K562 (cell line): Measurements from ENCODE around the gene PRDX1. TPM values are rescaled to one million over a fixed set of nuclear protein-coding genes. Genes with fewer than 3 reads are reported as not detected.

Experiments
- ATAC-seq: fragments of 200-7000 bp; cut with Tn5 transposase; 3 replicates; pipeline ENCODE4 v1.9.1; 2020; ENCODE audit warnings: moderate library complexity
- BruUV-seq: library from RNA; stranded (reverse); fragments of 400-500 nt; replicated peaks from 2 replicates; lab custom pipeline; 2021; lab: Mats Ljungman, UMichigan
- CTCF ChIA-PET: fragments of 300-600 bp; formaldehyde crosslinking; extraction: SDS; loops from one replicate; lab custom pipeline; 2021; ENCODE audit warnings: low intra/inter-chr PET ratio; lab: Yijun Ruan, JAX
- POLR2A ChIA-PET: fragments of 300-600, 350-650 bp; sonication (Branson Sonifier 250); formaldehyde crosslinking; extraction: SDS; loops from one replicate; lab custom pipeline; 2021; ENCODE audit warnings: antibody characterized with exemption, inconsistent platforms; lab: Yijun Ruan, JAX
- DNase-seq, 4 experiments: peaks; one replicate each; pipeline versions ENCODE4 v3.0.0 to v3.0.0-alpha.2; 2011 to 2018; ENCODE audit warnings: low spot score in 3 of 4, mixed read lengths in 3 of 4; ENCODE audit errors: extremely low read depth in 1 of 4
- FAIRE-seq: peaks from 2 replicates; lab custom pipeline; 2011; peaks lifted over from hg19 to GRCh38; lab: Jason Lieb, UNC
- H2AFZ ChIP-seq: 2 replicates; pipeline ENCODE4 v1.6.0; 2011; ENCODE audit warnings: low read depth, low read length, control low read depth, inconsistent platforms
- H3K27ac ChIP-seq: fragments of 200-600 bp; 3 replicates; pipeline ENCODE4 v1.8.0; 2011; ENCODE audit warnings: low read depth, mild to moderate bottlenecking, control low read depth, inconsistent platforms, low read length, moderate library complexity, mixed read lengths; ENCODE audit errors: extremely low read depth
- H3K27me3 ChIP-seq, 2 experiments: fragments of 300-600 bp in 1 of 2; 2 replicates in 1 of 2; 3 replicates in 1 of 2; pipeline versions ENCODE4 v1.6.0 to v1.8.0; 2011; ENCODE audit warnings: inconsistent platforms in 2 of 2, low read length in 2 of 2, mild to moderate bottlenecking in 1 of 2, mixed read lengths in 1 of 2, moderate library complexity in 1 of 2; ENCODE audit not compliant: control insufficient read depth in 2 of 2, insufficient read depth in 2 of 2
- H3K36me3 ChIP-seq: fragments of 300-600 bp; 3 replicates; pipeline ENCODE4 v1.8.0; 2011; ENCODE audit warnings: mild to moderate bottlenecking, low read length, inconsistent platforms; ENCODE audit not compliant: control insufficient read depth, insufficient read depth
- H3K4me1 ChIP-seq, 2 experiments: fragments of 200-600 bp in 1 of 2; replicated peaks in 1 of 2; 2 replicates in 1 of 2; 3 replicates in 1 of 2; pipeline versions ENCODE4 v1.5.1 to v1.8.0; 2011; ENCODE audit warnings: inconsistent platforms in 2 of 2, low read length in 2 of 2, mild to moderate bottlenecking in 1 of 2, mixed read lengths in 1 of 2, moderate library complexity in 1 of 2; ENCODE audit not compliant: control insufficient read depth in 2 of 2, insufficient read depth in 2 of 2
- H3K4me2 ChIP-seq: 2 replicates; pipeline ENCODE4 v1.6.1; 2011; ENCODE audit warnings: low read length, control low read depth, inconsistent platforms, mixed read lengths; ENCODE audit not compliant: insufficient read depth
- H3K4me3 ChIP-seq: fragments of 200-600 bp; sonication (generic), shearing (Covaris generic); 2 replicates; pipeline ENCODE4 v1.5.1; 2016; ENCODE audit warnings: control low read depth, inconsistent platforms
- H3K79me2 ChIP-seq: fragments of 200-600 bp; 3 replicates; pipeline ENCODE4 v1.8.0; 2011; ENCODE audit warnings: low read length, inconsistent platforms; ENCODE audit not compliant: control insufficient read depth, insufficient read depth
- H3K9ac ChIP-seq, 2 experiments: 2 replicates each; pipeline versions ENCODE4 v1.6.0 to v1.6.1; 2011; ENCODE audit warnings: low read depth in 2 of 2, low read length in 2 of 2, control low read depth in 1 of 2, inconsistent platforms in 1 of 2, mild to moderate bottlenecking in 1 of 2, mixed read lengths in 1 of 2; ENCODE audit not compliant: insufficient read depth in 1 of 2
- H3K9me1 ChIP-seq: one replicate; pipeline ENCODE4 v1.6.0; 2011; ENCODE audit warnings: inconsistent platforms, mild to moderate bottlenecking, low read length, moderate library complexity; ENCODE audit not compliant: control insufficient read depth, insufficient read depth
- H3K9me3 ChIP-seq: replicated peaks from 2 replicates; pipeline ENCODE4 v1.5.1; 2011; ENCODE audit warnings: low read depth, low read length, inconsistent platforms; ENCODE audit not compliant: control insufficient read depth, insufficient read depth
- H4K20me1 ChIP-seq: replicated peaks from 2 replicates; pipeline ENCODE4 v1.6.1; 2011; ENCODE audit warnings: low read length, inconsistent platforms, mixed read lengths; ENCODE audit not compliant: control insufficient read depth, insufficient read depth
- E2F6 ChIP-seq, 2 experiments: IDR thresholded peaks; 2 replicates each; pipeline ENCODE4 v1.6.1; 2011; ENCODE audit warnings: borderline replicate concordance in 1 of 2, control low read depth in 1 of 2, low read depth in 1 of 2, low read length in 1 of 2, mild to moderate bottlenecking in 1 of 2, mixed read lengths in 1 of 2, moderate library complexity in 1 of 2; ENCODE audit not compliant: insufficient read depth in 1 of 2, insufficient read length in 1 of 2, poor library complexity in 1 of 2, severe bottlenecking in 1 of 2; ENCODE audit errors: extremely low read depth in 1 of 2
- ELF4 ChIP-seq: fragments of 450-650 bp; formaldehyde crosslinking; IDR thresholded peaks from 2 replicates; pipeline ENCODE4 v1.4.0; 2022; ENCODE audit warnings: missing genetic modification characterization
- ESRRA ChIP-seq: fragments of 450-650 bp; IDR thresholded peaks from 2 replicates; pipeline ENCODE4 v1.6.1; 2014; ENCODE audit warnings: low read depth, mild to moderate bottlenecking, moderate library complexity, borderline replicate concordance
- GTF2A2 ChIP-seq: IDR thresholded peaks from 2 replicates; pipeline ENCODE4 v1.6.1; 2016; ENCODE audit warnings: mild to moderate bottlenecking, missing genetic modification characterization, missing compliant biosample characterization
- KAT7 ChIP-seq: sonication (generic); formaldehyde crosslinking; IDR thresholded peaks from 2 replicates; pipeline ENCODE4 v1.8.0; 2022; ENCODE audit warnings: missing genetic modification reagents, mild to moderate bottlenecking, borderline replicate concordance
- KAT8 ChIP-seq: fragments of 450-650 bp; IDR thresholded peaks from 2 replicates; pipeline ENCODE4 v1.6.1; 2016; ENCODE audit warnings: low read depth, mild to moderate bottlenecking
- PHF20 ChIP-seq: fragments of 450-650 bp; IDR thresholded peaks from 2 replicates; pipeline ENCODE4 v1.6.1; 2018; ENCODE audit not compliant: partially characterized antibody
- PHF21A ChIP-seq: fragments of 450-650 bp; IDR thresholded peaks from 2 replicates; pipeline ENCODE4 v1.6.1; 2017; ENCODE audit warnings: low read depth, borderline replicate concordance
- POLR3G ChIP-seq: IDR thresholded peaks from 2 replicates; pipeline ENCODE4 v1.6.1; 2011; ENCODE audit not compliant: insufficient read length, insufficient replicate concordance; ENCODE audit errors: extremely low read depth
- RB1 ChIP-seq: fragments of 450-650 bp; IDR thresholded peaks from 2 replicates; pipeline ENCODE4 v1.6.1; 2017; ENCODE audit warnings: low read depth, mild to moderate bottlenecking
- RERE ChIP-seq: sonication (generic); formaldehyde crosslinking; IDR thresholded peaks from 2 replicates; pipeline ENCODE4 v1.8.0; 2023; ENCODE audit warnings: missing genetic modification reagents, mild to moderate bottlenecking, borderline replicate concordance
- SNAPC5 ChIP-seq: fragments of 250-450 bp; sonication (Bioruptor Pico); IDR thresholded peaks from 2 replicates; pipeline ENCODE4 v1.8.0; 2021; ENCODE audit warnings: moderate library complexity, mild to moderate bottlenecking, inconsistent platforms
- TARDBP ChIP-seq: fragments of 450-650 bp; IDR thresholded peaks from 2 replicates; pipeline ENCODE4 v1.6.1; 2016
- ZFX ChIP-seq: sonication (generic); formaldehyde crosslinking; IDR thresholded peaks from 2 replicates; pipeline ENCODE4 v1.8.0; 2022; ENCODE audit warnings: mild to moderate bottlenecking, missing genetic modification reagents, moderate library complexity
- ZNF766 ChIP-seq: fragments of 200-800 bp; sonication (Bioruptor generic); conservative IDR thresholded peaks from 2 replicates; pipeline ENCODE4 v1.6.1; 2016; ENCODE audit warnings: missing genetic modification characterization, missing compliant biosample characterization
- WGBS: fragments of 100-300 bp; shearing (Covaris generic); methylation state at CpG from one replicate; pipeline ENCODE4 v1.1.6; 2016; ENCODE audit warnings: low coverage, mixed read lengths; ENCODE audit not compliant: insufficient coverage; ENCODE audit errors: missing lambda C conversion rate; 5-methylcytosine and 5-hydroxymethylcytosine counted together
- in situ Hi-C: fragments of 300-500 bp; cut with MboI; formaldehyde crosslinking; loops from 4 replicates; pipeline ENCODE4 v1.15.0; 2018; ENCODE audit warnings: inconsistent platforms, mixed read lengths
- intact Hi-C: fragments of 100-400 bp; cut with micrococcal nuclease; formaldehyde crosslinking; loops from 2 replicates; pipeline ENCODE4 v1.14.2; 2022
- polyA plus RNA-seq, 8 experiments: library from polyadenylated mRNA; depleted of rRNA in 4 of 8; stranded (reverse) in 5 of 8; unstranded in 3 of 8; fragments of >200 nt; fragmentation: Nextera tagmentation in 2 of 8; fragmentation: Illumina TruSeq in 1 of 8; extraction: Ambion mirVana in 2 of 8; extraction: Trizol in 1 of 8; gene quantifications; 2 replicates each; pipeline versions ENCODE4 v1.2.1 to v1.2.3, GENCODE V29; 2011 to 2014; ENCODE audit warnings: inconsistent platforms in 1 of 8, missing spikeins in 1 of 8
- total RNA-seq, 7 experiments: library from RNA; depleted of rRNA in 6 of 7; stranded (reverse); fragments of >200 nt in 6 of 7; fragmentation: Illumina TruSeq in 2 of 7; extraction: Trizol in 2 of 7; gene quantifications; 2 replicates each; pipeline versions ENCODE4 v1.2.1 to v1.2.3, GENCODE V29; 2011 to 2021; ENCODE audit warnings: low replicate concordance in 1 of 7

Gene PRDX1
- total and polyA plus RNA-seq, 9 of the 15 experiments (the other 6 are each of a cell fraction or from before 2014, with no cell fraction given): 748 to 2,388 (median 1,045) TPM

- TF ChIP-seq SNAPC5: no peak
- TF ChIP-seq ESRRA: no peak
- no peak for TF ChIP-seq KAT7 (CRISPR knock-in tag)
- TF ChIP-seq PHF20: no peak
These were observed 46.7 kb upstream of the PRDX1 start (continued) for GRCh38 chr1:45568421-45568820.

GRCh38 chr1:45567911-45568310 lies 46.2 kb upstream of the PRDX1 start:
- Histone ChIP-seq H3K4me3 (no peak overlapping the region), H3K4me1 (peaks cover 3 to 8% of the 10 kb centered on the region in 2 experiments; a peak in 3 of 5 replicates), H2AFZ (no peak overlapping the region), H3K4me2 (no peak overlapping the region), H3K36me3 (peaks cover 69% of the 10 kb centered on the region), H3K9ac (no peak overlapping the region), H3K9me3 (no peaks in the 10 kb centered on the region), H3K27me3 (no peaks in the 10 kb centered on the region), H3K79me2 (no peaks in the 10 kb centered on the region), H4K20me1 (peaks cover 7% of the 10 kb centered on the region; the same call in 1 of the 2 replicates), H3K27ac (no peak overlapping the region), H3K9me1 (no peaks in the 10 kb centered on the region)
- intact Hi-C loops (no loop called here), in situ Hi-C loops (loop anchor here (5.0 kb wide), 1 partner anchor 56 kb away; no protein-coding TSS in a partner anchor)
- WGBS: 88% methylated on average over 7 of the region's 7 CpGs
- POLR2A ChIA-PET: interaction anchor here (1.1 to 10.3 kb wide), 6 partner anchors 15 to 67 kb away, joined by 3 to 135 read pairs (median 12); partner anchors contain the start of genes AKR1A1, MMACHC, NASP and PRDX1
- no TSS peak for BruUV-seq
- CTCF ChIA-PET: interaction anchor here (0.6 kb wide), 1 partner anchor 639 kb away, joined by 5 read pairs; no protein-coding TSS in a partner anchor
- no peak for FAIRE-seq
- DNase-seq: no peak
- no peak for ATAC-seq
- TF ChIP-seq POLR3G: no peak
- TF ChIP-seq TARDBP: no peak
- no peak for TF ChIP-seq KAT8
- no peak for TF ChIP-seq RB1
- TF ChIP-seq PHF21A: no peak
- TF ChIP-seq RERE: no peak
- TF ChIP-seq ZNF766 (CRISPR knock-in tag): no peak
- TF ChIP-seq GTF2A2 (tag): no peak
- TF ChIP-seq E2F6 (IDR thresholded peaks at IDR 0.05; ENCODE audit: borderline replicate concordance in 1 of 2, extremely low read depth in 1 of 2, insufficient read depth in 1 of 2, insufficient read length in 1 of 2, low read depth in 1 of 2, low read length in 1 of 2, poor library complexity in 1 of 2, severe bottlenecking in 1 of 2): no peak
- TF ChIP-seq ELF4 (CRISPR knock-in tag): no peak
- no peak for TF ChIP-seq ZFX (CRISPR knock-in tag)
